Measurements from ENCODE around the gene NELL2.

DNA sequence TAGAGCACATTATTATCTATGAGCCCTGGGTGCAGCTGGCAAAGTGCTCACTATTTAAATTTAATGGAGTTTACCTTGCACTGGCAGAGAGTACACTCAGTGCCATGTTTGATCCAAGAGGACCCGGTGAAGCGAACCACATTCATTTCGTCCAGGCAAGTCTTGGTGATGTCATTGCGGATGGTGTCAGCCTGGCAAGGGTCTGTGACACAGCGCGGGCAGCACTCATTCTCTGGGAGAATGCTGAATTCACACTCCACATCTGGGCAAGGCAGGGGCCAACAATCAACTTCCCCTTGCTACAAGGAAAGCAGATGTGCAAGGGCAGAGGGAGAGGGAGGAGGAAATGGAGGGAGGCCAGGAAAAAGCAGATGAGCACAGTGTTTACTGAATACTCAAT is 356.2 kb downstream of the NELL2 start:
- TF ChIP-seq, protein P1, sequence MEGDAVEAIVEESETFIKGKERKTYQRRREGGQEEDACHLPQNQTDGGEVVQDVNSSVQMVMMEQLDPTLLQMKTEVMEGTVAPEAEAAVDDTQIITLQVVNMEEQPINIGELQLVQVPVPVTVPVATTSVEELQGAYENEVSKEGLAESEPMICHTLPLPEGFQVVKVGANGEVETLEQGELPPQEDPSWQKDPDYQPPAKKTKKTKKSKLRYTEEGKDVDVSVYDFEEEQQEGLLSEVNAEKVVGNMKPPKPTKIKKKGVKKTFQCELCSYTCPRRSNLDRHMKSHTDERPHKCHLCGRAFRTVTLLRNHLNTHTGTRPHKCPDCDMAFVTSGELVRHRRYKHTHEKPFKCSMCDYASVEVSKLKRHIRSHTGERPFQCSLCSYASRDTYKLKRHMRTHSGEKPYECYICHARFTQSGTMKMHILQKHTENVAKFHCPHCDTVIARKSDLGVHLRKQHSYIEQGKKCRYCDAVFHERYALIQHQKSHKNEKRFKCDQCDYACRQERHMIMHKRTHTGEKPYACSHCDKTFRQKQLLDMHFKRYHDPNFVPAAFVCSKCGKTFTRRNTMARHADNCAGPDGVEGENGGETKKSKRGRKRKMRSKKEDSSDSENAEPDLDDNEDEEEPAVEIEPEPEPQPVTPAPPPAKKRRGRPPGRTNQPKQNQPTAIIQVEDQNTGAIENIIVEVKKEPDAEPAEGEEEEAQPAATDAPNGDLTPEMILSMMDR (IDR thresholded peaks at IDR 0.05; ENCODE audit: low read depth, low read length, poor library complexity, severe bottlenecking), result no peak
- TF ChIP-seq EZH2phosphoT487 (IDR thresholded peaks at IDR 0.05; ENCODE audit: borderline replicate concordance, low read length), result no peak

All from DOHH2 (cell line).